ENCODE measurements around the gene G0S2. TPM values are rescaled to one million over a fixed set of nuclear protein-coding genes. Genes with fewer than 3 reads are reported as not detected.
A peak's percentile ranks its signal among the peaks of the same experiment; 100 is the strongest.

Gene G0S2
- total and polyA plus RNA-seq, 9 of the 15 experiments (the other 6 are each of a cell fraction or from before 2014, with no cell fraction given), result 0.18 to 65.6 (median 11.4) TPM

GRCh38 chr1:209686322-209686721 is 11.1 kb downstream of the G0S2 start (continued):
- TF ChIP-seq, protein P1, sequence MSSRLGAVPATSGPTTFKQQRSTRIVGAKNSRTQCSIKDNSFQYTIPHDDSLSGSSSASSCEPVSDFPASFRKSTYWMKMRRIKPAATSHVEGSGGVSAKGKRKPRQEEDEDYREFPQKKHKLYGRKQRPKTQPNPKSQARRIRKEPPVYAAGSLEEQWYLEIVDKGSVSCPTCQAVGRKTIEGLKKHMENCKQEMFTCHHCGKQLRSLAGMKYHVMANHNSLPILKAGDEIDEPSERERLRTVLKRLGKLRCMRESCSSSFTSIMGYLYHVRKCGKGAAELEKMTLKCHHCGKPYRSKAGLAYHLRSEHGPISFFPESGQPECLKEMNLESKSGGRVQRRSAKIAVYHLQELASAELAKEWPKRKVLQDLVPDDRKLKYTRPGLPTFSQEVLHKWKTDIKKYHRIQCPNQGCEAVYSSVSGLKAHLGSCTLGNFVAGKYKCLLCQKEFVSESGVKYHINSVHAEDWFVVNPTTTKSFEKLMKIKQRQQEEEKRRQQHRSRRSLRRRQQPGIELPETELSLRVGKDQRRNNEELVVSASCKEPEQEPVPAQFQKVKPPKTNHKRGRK (tag; IDR thresholded peaks at IDR 0.05), result peak; percentile 27; the same call in 1 of the 2 replicates
- TF ChIP-seq SMARCC2 (IDR thresholded peaks at IDR 0.05; ENCODE audit: low read depth) (no peak), C11orf30 (IDR thresholded peaks at IDR 0.05; ENCODE audit: low read depth) (peak; percentile 7; the same call in 1 of the 2 replicates)

DNA sequence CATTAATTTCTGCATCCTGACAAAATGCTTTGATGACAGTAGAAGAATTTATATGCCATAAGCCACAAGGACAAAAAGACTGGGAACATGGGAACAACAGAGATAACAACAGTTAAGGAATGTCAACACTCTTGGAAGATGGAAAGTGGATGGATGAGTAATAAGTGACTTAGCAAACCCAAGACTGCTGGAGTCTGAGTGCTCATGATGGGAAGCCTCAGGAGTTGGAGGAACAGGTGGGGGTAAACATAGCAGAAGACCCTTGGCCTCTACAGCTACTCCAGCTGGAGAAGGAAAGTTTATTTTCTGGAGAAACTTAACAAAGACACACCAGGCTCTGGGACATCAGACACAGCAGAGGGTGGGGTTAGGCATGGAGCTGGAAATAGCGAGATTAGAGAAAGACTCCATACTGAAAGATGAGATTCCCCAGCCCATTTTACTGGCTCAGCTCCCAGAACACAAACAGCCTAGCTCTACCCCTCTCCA is 13.6 kb downstream of the G0S2 start:
- peak; percentile 44; the same call in 1 of the 3 replicates for ATAC-seq
- no peaks in the 10 kb centered on the region for H3K79me2 ChIP-seq (ENCODE audit: control insufficient read depth, insufficient read depth, low read length)
- H3K4me3 ChIP-seq, result no peak overlapping the region
- H4K20me1 ChIP-seq (replicated peaks; ENCODE audit: control insufficient read depth, insufficient read depth, low read length), result no peaks in the 10 kb centered on the region; the same call in 1 of the 2 replicates
- no peaks in the 10 kb centered on the region for H3K36me3 ChIP-seq (ENCODE audit: control insufficient read depth, insufficient read depth, low read length)
- no peaks in the 10 kb centered on the region for H3K9me1 ChIP-seq (ENCODE audit: control insufficient read depth, insufficient read depth, low read length)
- POLR2A ChIA-PET, result interaction anchor here (0.6 to 1.7 kb wide), 7 partner anchors 12 to 201 kb away, joined by 3 to 10 read pairs (median 4); partner anchors contain the start of gene G0S2
- 13% methylated on average over 1 of the region's 1 CpG for WGBS (ENCODE audit: insufficient coverage, low coverage, missing lambda C conversion rate)
- DNase-seq (ENCODE audit: extremely low read depth in 1 of 4, low spot score in 3 of 4), result peak in 1 of 4 experiments; percentile 13
- no peak overlapping the region for H3K4me2 ChIP-seq (ENCODE audit: insufficient read depth, low read length)
- no TSS peak for BruUV-seq (replicated peaks)
- no peak overlapping the region for H2AFZ ChIP-seq (ENCODE audit: low read depth, low read length)
- in situ Hi-C loops (cut with MboI), result loop anchor here (5.0 kb wide), 1 partner anchor 51 kb away; no protein-coding TSS in a partner anchor
- H3K9me3 ChIP-seq (replicated peaks; ENCODE audit: control insufficient read depth, insufficient read depth, low read depth, low read length), result no peaks in the 10 kb centered on the region
- CTCF ChIA-PET (ENCODE audit: low intra/inter-chr PET ratio), result no interaction called here
- no peak overlapping the region for H3K27ac ChIP-seq (ENCODE audit: extremely low read depth, low read depth, low read length)
- FAIRE-seq, result no peak
- no peaks in the 10 kb centered on the region; a peak in 3 of 5 replicates for H3K4me1 ChIP-seq (replicated peaks in 1 of 2; ENCODE audit: control insufficient read depth in 2 of 2, insufficient read depth in 2 of 2, low read length in 2 of 2)
- no peak overlapping the region for H3K9ac ChIP-seq (ENCODE audit: insufficient read depth in 1 of 2, low read depth in 2 of 2, low read length in 2 of 2)
- intact Hi-C loops (cut with micrococcal nuclease), result no loop called here
- peaks cover 4% of the 10 kb centered on the region in 2 experiments; a peak in 2 of 5 replicates for H3K27me3 ChIP-seq (ENCODE audit: control insufficient read depth in 2 of 2, insufficient read depth in 2 of 2, low read length in 2 of 2)
- TF ChIP-seq NR2C2 (CRISPR knock-in tag; IDR thresholded peaks at IDR 0.05) (no peak), NR2C2 (tag; IDR thresholded peaks at IDR 0.05) (peak; percentile 31; the same call in 1 of the 2 replicates), FOXJ2 (tag; IDR thresholded peaks at IDR 0.05) (0 out of 2 replicates have a peak, but pooled peaks have one; percentile 3), FOXA3 (CRISPR knock-in tag; conservative IDR thresholded peaks at IDR 0.05 in 1 of 2, IDR thresholded peaks at IDR 0.05 in 1 of 2) (0 out of 4 replicates have a peak, but pooled peaks of 1 of the 2 experiments have one; percentile 20), FOSL1 (tag; conservative IDR thresholded peaks at IDR 0.05) (peak; percentile 84), ZNF224 (CRISPR knock-in tag; IDR thresholded peaks at IDR 0.05) (no peak), NFIX (CRISPR knock-in tag; IDR thresholded peaks at IDR 0.05; ENCODE audit: low read depth) (no peak), ARID1B (IDR thresholded peaks at IDR 0.05) (peak; percentile 25; the same call in 1 of the 2 replicates), PHTF2 (CRISPR knock-in tag; IDR thresholded peaks at IDR 0.05) (no peak), MEIS2 (IDR thresholded peaks at IDR 0.05; ENCODE audit: partially characterized antibody) (peak; percentile 23), MAFG (tag; conservative IDR thresholded peaks at IDR 0.05) (no peak), YY1 (IDR thresholded peaks at IDR 0.05; ENCODE audit: borderline replicate concordance in 1 of 3, control insufficient read depth in 1 of 3, extremely low read depth in 1 of 3, insufficient read depth in 3 of 3, insufficient read length in 1 of 3, insufficient replicate concordance in 2 of 3, low read depth in 1 of 3, low read length in 2 of 3) (no peak), SMARCA4 (IDR thresholded peaks at IDR 0.05) (peak; percentile 37; the same call in 1 of the 2 replicates), JUND (IDR thresholded peaks at IDR 0.05; ENCODE audit: borderline replicate concordance, low read depth, low read length) (peak; percentile 10; the same call in 1 of the 2 replicates), JUND (tag; IDR thresholded peaks at IDR 0.05; ENCODE audit: borderline replicate concordance, low read depth, low read length) (peak; percentile 39; the same call in 1 of the 3 replicates), PHB (CRISPR knock-in tag; IDR thresholded peaks at IDR 0.05) (no peak)

Data from K562 (cell line).